ENCODE data around the gene PTBP2. TPM values are rescaled to one million over a fixed set of nuclear protein-coding genes. Genes with fewer than 3 reads are reported as not detected.
"Not testable (repeated sequence)": the region's sequence is repeated elsewhere in the genome, so short reads cannot be mapped to it uniquely, and the experiment has no call there.

PTBP2 gene
- total RNA-seq, 1 donor from 2014 or later: 43.6 TPM

DNA sequence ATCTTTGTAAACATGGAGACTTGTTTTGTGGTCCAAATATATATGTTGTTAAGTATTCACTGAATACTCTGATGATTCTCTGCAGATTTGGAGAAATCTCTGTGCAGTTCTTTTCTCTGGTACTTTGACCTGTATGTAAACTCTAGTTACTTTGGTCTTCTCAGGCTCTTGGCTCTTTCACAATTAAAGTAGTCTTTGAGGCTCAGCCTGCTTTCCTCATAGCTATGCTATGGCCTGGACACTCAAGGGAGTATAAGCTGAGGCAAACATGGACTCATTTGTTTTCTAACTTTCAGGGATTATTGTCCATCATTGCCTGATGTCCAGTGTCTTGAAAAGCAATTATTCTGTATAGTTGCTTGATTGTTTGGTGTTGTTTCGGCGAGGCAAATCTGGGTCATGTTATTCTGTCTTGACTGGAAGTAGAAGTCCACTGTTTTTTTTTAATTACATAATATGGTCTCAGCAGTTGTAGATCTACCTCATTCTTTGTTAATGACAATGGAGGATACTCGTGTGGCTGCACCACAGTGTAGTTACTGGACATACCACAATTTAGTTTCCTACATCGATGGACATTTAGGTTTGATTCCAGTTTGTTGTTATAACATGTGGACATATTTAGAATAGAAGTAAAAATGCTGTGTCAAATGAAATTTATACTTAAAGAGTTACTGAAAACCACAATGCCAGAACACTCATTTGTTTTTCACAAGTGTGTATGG is 9.2 kb downstream of the PTBP2 start:
- no peak for DNase-seq (ENCODE audit: low read depth)

DNA sequence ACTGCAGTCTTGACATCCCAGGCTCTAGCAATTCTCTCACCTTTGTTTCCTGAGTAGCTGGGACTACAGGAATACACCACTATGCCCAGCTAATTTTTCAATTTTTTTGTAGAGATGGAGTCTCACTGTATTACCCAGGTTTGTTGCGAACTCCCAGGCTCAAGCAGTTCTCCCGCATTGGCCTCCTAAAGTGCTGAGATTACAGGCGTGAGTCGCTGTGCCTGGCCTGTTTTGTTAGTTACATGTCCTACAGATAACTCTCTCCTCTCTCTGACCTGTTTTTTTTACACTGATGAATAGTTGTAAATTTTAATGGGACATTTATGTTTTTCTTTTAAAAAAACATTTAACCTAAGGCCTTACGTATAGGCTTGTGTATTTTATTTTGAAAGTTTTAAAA is 19.8 kb downstream of the PTBP2 start:
- no peak for DNase-seq (ENCODE audit: low read depth)

DNA sequence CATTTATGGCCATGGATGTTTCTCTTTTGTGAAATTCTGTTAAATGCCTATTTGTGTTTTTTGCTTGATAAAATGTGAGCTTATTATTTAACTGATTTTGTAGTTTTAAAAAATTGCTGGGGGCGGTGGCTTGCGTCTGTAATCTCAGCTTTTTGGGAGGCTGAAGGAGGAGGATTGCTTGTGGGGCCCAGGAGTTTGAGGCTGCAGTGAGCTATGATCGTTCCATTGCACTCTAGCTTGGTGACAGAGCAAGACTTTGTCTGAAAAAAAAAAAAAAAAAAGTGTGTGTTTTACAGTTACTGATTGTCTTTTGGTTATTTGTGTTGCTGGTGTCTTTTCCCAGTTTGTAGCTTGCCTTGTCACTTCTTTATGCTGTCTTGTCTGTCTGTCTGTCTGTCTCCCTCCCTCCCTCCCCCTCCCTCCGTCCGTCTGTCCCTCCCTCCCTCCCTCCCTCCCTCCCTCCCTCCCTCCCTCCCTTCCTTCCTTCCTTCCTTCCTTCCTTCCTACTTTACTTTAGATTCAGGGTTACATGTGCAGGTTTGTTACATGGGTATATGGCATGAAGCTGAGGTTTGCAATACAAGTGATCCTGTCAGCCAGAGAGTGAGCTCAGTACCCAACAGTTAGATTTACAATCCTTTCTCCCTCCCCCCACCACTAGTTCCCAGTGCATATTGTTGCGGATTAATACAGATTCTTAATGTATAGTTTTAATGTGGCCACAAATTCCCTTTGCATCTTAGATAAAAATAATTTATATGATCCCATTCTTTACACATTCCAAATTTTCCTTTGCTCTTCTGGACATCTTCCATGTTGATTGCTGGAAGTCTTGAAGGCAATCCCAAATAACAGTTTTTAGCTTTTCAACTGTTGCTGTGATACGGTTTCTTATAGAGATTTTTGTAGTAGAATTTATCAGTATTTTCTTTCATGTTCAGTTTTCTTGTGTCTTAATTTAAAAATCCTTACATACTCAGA is 25.1 kb downstream of the PTBP2 start:
- DNase-seq (ENCODE audit: low read depth): no peak

DNA sequence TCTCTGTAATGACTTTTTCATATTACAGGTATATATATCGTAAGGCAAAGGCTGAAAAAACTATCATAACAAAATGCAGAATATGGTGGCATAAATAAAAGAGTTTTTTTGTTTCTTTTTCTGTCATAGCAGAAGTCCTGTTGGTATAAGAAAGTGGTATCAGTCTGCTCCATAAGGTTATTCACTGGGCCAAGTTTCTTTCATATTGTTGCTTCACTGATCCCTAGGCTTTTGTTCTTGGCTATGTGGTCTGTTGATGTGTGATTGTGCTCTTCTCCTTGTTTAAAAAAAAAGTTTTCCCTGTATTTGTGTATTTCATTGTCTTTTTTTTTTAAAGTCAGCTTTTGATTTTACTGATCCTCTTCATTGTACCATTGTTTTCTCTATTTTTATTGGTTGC is 26.0 kb downstream of the PTBP2 start:
- DNase-seq (ENCODE audit: low read depth): no peak

DNA sequence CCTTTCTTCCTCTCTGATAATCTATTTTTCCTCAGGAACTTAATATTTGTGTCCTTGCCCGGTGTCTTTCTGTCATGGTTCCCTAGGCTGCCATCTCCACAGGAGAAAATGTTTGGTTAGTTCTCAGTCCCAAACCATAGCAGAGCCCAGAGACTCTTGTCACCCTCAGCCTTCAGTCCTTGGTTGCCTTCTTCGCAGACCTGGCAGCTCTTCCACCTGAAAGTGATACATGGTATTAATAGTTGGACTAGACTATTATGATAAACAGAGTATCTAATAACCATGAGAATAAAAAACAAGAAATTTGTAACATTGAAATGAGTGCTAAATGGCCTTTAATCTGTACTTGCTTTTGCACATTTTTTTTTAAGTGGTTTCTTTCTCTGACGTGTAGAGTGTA is 26.5 kb downstream of the PTBP2 start:
- no peak for DNase-seq (ENCODE audit: low read depth)

DNA sequence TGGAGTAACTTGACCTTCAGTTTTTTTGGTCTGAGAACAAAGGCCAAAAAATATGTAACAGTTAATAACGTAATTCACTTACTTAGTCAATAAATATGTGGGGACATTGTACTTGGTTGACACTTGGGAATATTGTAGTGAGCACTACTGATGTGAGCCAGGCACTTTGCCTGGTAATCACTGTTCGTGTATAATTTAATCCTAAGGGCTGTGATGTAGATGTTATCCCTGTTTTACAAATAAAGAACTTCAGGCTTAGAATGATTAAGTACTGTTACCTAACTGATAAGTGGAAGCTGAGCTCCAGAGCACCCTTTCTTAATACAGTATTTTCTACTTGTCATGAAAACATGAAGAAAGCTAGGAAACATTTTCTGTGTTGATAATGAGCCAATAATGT is 28.0 kb downstream of the PTBP2 start:
- no peak for DNase-seq (ENCODE audit: low read depth)

- DNase-seq (ENCODE audit: low read depth): no peak
Observed at GRCh38 chr1:96752394-96752793, 30.8 kb downstream of the PTBP2 start.

GRCh38 chr1:96756789-96757188 is 35.2 kb downstream of the PTBP2 start:
- no peak for DNase-seq (ENCODE audit: low read depth)

- DNase-seq (ENCODE audit: low read depth): not testable (repeated sequence)
Observed at GRCh38 chr1:96762586-96762985, 41.0 kb downstream of the PTBP2 start.

- no peak for DNase-seq (ENCODE audit: low read depth)
Observed at GRCh38 chr1:96763514-96763913, 41.9 kb downstream of the PTBP2 start.

GRCh38 chr1:96764469-96764868 is 42.9 kb downstream of the PTBP2 start:
- DNase-seq (ENCODE audit: low read depth): no peak

DNA sequence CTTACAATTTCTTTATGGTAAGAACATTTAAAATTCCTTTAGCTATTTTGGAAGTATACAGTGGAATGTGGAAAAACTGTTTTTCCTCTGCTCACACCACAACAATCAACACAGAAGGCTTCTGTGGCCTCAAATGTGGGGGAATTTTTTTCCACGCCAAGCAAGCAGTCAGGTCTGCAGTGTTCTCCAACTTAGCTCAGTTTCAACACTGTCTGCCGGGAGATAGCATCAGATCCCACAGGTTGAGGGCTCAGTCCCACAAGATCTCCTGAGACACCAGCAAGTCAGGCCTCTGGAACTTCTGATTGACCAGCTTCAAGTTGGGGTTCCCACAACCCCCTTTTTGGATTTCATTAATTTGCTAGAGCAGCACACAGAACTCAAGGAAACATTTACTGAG is 50.3 kb downstream of the PTBP2 start:
- no peak for DNase-seq (ENCODE audit: low read depth)

GRCh38 chr1:96772349-96772748 is 50.8 kb downstream of the PTBP2 start:
- DNase-seq (ENCODE audit: low read depth): no peak

DNA sequence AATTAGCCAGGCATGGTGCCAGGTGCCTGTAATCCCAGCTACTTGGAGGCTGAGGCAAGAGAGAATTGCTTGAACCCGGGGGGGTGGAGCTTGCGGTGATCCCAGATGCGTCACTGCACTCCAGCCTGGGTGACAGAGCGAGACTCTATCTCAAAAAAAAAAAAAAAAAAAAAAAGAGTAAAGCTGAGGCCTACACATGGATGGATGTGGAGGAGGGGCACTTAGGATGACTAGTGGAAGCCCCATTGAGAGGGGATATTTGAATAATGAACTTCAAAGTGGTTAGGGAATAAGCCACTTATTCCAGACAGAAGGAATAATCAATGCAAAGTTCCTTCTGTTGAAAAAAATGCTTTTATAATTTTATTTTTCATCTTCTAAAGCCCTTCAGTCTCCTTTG is 51.4 kb downstream of the PTBP2 start:
- no peak for DNase-seq (ENCODE audit: low read depth)

DNA sequence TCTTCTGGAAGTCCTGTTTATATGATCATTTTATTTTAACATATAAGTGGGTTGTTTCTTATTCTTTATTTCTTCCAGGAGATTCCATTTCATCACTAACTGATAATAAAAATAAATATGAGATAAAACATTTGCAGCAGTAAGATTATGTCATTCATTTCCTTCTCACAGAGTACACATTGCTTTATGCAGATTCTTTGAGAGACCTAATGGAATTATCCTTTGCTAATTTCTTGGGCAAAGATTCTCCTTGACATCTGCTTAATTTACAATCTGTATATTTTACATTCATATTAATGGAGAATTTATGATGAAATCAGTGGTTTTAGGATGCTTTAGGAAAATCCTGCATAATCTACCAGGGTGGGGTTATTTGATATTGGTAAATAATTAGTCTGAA is 60.6 kb downstream of the PTBP2 start:
- DNase-seq (ENCODE audit: low read depth): no peak

DNA sequence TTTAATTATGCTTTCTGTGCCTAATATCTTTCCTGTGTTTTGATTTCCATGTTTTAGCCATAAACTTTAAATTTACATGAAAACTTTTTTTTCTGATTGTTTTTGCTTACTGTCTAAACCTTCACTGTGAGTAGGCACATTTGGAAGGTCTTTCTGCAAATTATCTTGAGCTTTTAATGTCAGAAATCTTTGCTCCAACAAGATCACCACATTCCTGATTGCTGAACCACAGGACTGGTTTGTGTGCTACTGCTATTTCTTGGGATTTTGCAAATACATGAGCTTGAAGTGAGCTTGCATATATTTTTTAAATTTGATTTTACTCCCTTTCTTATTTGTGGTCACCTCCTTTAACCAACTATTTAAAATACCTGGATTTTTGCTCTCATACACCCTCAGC is 61.3 kb downstream of the PTBP2 start:
- DNase-seq (ENCODE audit: low read depth): no peak

GRCh38 chr1:96790599-96790998 is 69.0 kb downstream of the PTBP2 start:
- no peak for DNase-seq (ENCODE audit: low read depth)

- no peak for DNase-seq (ENCODE audit: low read depth)
Observed at GRCh38 chr1:96792220-96792619, 70.6 kb downstream of the PTBP2 start.

GRCh38 chr1:96801696-96802095 is 80.1 kb downstream of the PTBP2 start:
- DNase-seq (ENCODE audit: low read depth): not testable (repeated sequence)

DNA sequence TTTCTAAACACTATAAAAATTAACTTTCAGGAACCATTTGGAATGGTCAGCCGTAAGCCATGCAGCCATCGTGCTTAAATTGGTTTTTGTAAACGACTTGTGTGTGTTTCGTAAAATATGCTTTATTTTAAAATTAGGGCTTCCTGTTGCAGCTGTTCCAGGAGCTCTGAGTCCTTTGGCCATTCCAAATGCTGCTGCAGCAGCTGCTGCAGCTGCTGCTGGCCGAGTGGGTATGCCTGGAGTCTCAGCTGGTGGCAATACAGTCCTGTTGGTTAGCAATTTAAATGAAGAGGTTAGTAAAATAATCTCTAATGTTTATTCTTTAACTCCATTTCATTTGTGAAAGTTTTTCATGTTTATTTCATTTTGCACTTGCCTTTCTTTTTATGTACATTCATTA is 83.1 kb downstream of the PTBP2 start:
- no peak for DNase-seq (ENCODE audit: low read depth)

DNA sequence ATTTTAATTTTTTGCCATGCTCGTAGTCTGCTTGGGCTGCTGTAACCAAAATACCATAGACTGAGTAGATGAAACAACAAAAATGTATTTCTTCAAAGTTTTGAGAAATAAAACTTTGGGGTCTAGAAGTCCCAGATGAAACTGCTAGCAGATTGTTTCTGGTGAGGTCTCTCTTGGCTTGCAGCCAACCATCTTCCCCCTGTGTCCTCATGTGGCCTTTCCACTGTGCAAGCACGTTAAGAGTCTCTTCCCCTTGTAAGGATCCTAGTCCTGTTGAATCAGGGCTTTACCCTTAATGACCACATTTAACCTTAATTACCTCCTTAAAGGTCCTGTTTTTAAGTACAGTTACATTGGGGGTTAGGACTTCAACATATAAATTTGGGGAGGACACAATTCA is 86.6 kb downstream of the PTBP2 start:
- DNase-seq (ENCODE audit: low read depth): peak; percentile 5

DNA sequence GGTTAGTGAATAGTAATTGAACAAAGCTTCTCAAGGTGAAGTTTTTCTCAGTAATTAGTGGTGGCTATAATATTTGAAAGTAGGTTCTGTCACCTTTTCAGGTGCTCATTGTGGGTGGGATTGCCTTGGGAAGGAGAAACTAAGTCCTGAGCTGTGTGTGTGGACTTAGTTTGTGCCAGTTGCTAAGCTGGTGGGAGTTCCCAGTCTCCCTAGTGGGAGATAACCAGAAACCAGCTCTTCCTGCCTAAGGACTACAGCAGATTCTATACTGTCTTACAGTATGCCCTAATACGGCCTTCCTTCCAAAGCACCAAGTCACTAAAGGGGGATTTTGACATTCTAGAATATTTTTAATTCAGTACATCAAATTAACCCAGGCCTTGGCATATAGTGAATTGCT is 94.3 kb downstream of the PTBP2 start:
- DNase-seq (ENCODE audit: low read depth): no peak

- no peak for DNase-seq (ENCODE audit: low read depth)
Observed at GRCh38 chr1:96820107-96820506, 98.5 kb downstream of the PTBP2 start.
